HepG2 (cell line): Measurements from ENCODE around the gene CAMKK1. TPM values are rescaled to one million over a fixed set of nuclear protein-coding genes. Genes with fewer than 3 reads are reported as not detected.

Experiments
- ADNP ChIP-seq: sonication (generic); formaldehyde crosslinking; IDR thresholded peaks from 2 replicates; pipeline ENCODE4 v1.4.0; 2020; ENCODE audit warnings: missing genetic modification reagents
- BHLHE40 ChIP-seq: IDR thresholded peaks from 2 replicates; pipeline ENCODE4 v1.6.1; 2011; ENCODE audit warnings: low read length, improper control_type of control experiment
- CCDC6 ChIP-seq: sonication (generic); formaldehyde crosslinking; IDR thresholded peaks from 2 replicates; pipeline ENCODE4 v1.8.1; 2022; ENCODE audit warnings: mild to moderate bottlenecking, missing genetic modification reagents, moderate library complexity
- ELF1 ChIP-seq: sonication (generic); formaldehyde crosslinking; IDR thresholded peaks from 2 replicates; pipeline ENCODE4 v1.4.0; 2020; ENCODE audit warnings: missing genetic modification reagents
- FOXP4 ChIP-seq: sonication (generic); formaldehyde crosslinking; IDR thresholded peaks from 2 replicates; pipeline ENCODE4 v1.4.0; 2020; ENCODE audit warnings: missing genetic modification reagents
- HNRNPUL1 ChIP-seq: fragments of 200-400 bp; formaldehyde crosslinking; IDR thresholded peaks from 2 replicates; pipeline ENCODE4 v1.6.1; 2017; ENCODE audit warnings: low read depth, mild to moderate bottlenecking, low read length, moderate library complexity
- JUND ChIP-seq: sonication (generic); formaldehyde crosslinking; IDR thresholded peaks from 2 replicates; pipeline ENCODE4 v1.8.0; 2022; ENCODE audit warnings: mild to moderate bottlenecking, missing genetic modification reagents
- KLF13 ChIP-seq: sonication (generic); formaldehyde crosslinking; IDR thresholded peaks from 2 replicates; pipeline ENCODE4 v1.4.0; 2020; ENCODE audit warnings: mild to moderate bottlenecking, missing genetic modification reagents
- NFIC ChIP-seq: IDR thresholded peaks from 2 replicates; pipeline ENCODE4 v1.6.1; 2012; ENCODE audit warnings: mild to moderate bottlenecking, low read length, inconsistent platforms
- NR2F2 ChIP-seq: IDR thresholded peaks from 2 replicates; pipeline ENCODE4 v1.6.1; 2012; ENCODE audit warnings: low read depth, inconsistent platforms, borderline replicate concordance
- NR2F6 ChIP-seq, 2 experiments: IDR thresholded peaks; 2 replicates each; pipeline ENCODE4 v1.6.1; 2016; ENCODE audit warnings: antibody characterized with exemption in 1 of 2, mild to moderate bottlenecking in 1 of 2
- SAP130 ChIP-seq: IDR thresholded peaks from 2 replicates; pipeline ENCODE4 v1.6.1; 2016; ENCODE audit warnings: low read depth
- SKIL ChIP-seq: sonication (generic); formaldehyde crosslinking; IDR thresholded peaks from 2 replicates; pipeline ENCODE4 v1.8.0; 2022; ENCODE audit warnings: missing genetic modification reagents, mild to moderate bottlenecking, moderate library complexity, borderline replicate concordance
- TAF1 ChIP-seq: sonication (generic); formaldehyde crosslinking; IDR thresholded peaks from 2 replicates; pipeline ENCODE4 v1.4.0; 2020; ENCODE audit warnings: missing genetic modification reagents
- ZBTB8A ChIP-seq: sonication (generic); formaldehyde crosslinking; IDR thresholded peaks from 2 replicates; pipeline ENCODE4 v1.4.0; 2020; ENCODE audit warnings: mild to moderate bottlenecking, low read depth, missing genetic modification reagents, borderline replicate concordance
- ZC3H13 ChIP-seq: sonication (generic); formaldehyde crosslinking; IDR thresholded peaks from 2 replicates; pipeline ENCODE4 v1.8.1; 2023; ENCODE audit warnings: mild to moderate bottlenecking, missing genetic modification reagents, moderate library complexity
- ZC3H4 ChIP-seq: sonication (generic); formaldehyde crosslinking; IDR thresholded peaks from 2 replicates; pipeline ENCODE4 v1.4.0; 2020; ENCODE audit warnings: missing genetic modification reagents, borderline replicate concordance
- ZNF337 ChIP-seq: sonication (generic); formaldehyde crosslinking; IDR thresholded peaks from 2 replicates; pipeline ENCODE4 v1.5.1; 2020; ENCODE audit warnings: missing genetic modification reagents, low read depth, mild to moderate bottlenecking, borderline replicate concordance
- ZNF484 ChIP-seq: sonication (generic); formaldehyde crosslinking; IDR thresholded peaks from 2 replicates; pipeline ENCODE4 v1.5.1; 2020; ENCODE audit warnings: mild to moderate bottlenecking, low read depth, missing genetic modification reagents, borderline replicate concordance
- ZNF629 ChIP-seq: sonication (generic); formaldehyde crosslinking; conservative IDR thresholded peaks from 2 replicates; pipeline ENCODE4 v1.5.0; 2020; ENCODE audit warnings: missing genetic modification reagents
- ZNF776 ChIP-seq: sonication (generic); formaldehyde crosslinking; IDR thresholded peaks from 2 replicates; pipeline ENCODE4 v1.4.0; 2020; ENCODE audit warnings: mild to moderate bottlenecking, missing genetic modification reagents
- polyA plus RNA-seq, 8 experiments: library from polyadenylated mRNA; depleted of rRNA in 3 of 8; stranded (reverse) in 7 of 8; unstranded in 1 of 8; fragments of >200 nt; fragmentation: Illumina TruSeq in 4 of 8; extraction: Trizol in 4 of 8; gene quantifications; 2 replicates each; pipeline versions ENCODE4 v1.2.1 to v1.2.3, GENCODE V29; 2011 to 2016; ENCODE audit warnings: low read depth in 4 of 8, missing spikeins in 1 of 8, mixed read lengths in 1 of 8; ENCODE audit not compliant: insufficient read depth in 1 of 8
- total RNA-seq, 5 experiments: library from RNA; depleted of rRNA; stranded (reverse); fragments of >200 nt; fragmentation: Illumina TruSeq; extraction: Trizol; gene quantifications; 2 replicates each; pipeline ENCODE4 v1.2.3, GENCODE V29; 2016; ENCODE audit warnings: low read depth in 1 of 5
- TF ChIP-seq, protein P1 (sequence below): sonication (generic); formaldehyde crosslinking; IDR thresholded peaks from 2 replicates; pipeline ENCODE4 v1.4.0; 2020; ENCODE audit warnings: low read depth, missing genetic modification reagents

Gene CAMKK1
- total and polyA plus RNA-seq, 2 of the 13 experiments (the other 11 are each of a cell fraction or from before 2014, with no cell fraction given): 1.5 to 1.6 TPM

GRCh38 chr17:3845621-3846436, 47.0 kb downstream of the CAMKK1 start, which contains the start of gene NCBP3 (continued):
- TF ChIP-seq, protein P1, sequence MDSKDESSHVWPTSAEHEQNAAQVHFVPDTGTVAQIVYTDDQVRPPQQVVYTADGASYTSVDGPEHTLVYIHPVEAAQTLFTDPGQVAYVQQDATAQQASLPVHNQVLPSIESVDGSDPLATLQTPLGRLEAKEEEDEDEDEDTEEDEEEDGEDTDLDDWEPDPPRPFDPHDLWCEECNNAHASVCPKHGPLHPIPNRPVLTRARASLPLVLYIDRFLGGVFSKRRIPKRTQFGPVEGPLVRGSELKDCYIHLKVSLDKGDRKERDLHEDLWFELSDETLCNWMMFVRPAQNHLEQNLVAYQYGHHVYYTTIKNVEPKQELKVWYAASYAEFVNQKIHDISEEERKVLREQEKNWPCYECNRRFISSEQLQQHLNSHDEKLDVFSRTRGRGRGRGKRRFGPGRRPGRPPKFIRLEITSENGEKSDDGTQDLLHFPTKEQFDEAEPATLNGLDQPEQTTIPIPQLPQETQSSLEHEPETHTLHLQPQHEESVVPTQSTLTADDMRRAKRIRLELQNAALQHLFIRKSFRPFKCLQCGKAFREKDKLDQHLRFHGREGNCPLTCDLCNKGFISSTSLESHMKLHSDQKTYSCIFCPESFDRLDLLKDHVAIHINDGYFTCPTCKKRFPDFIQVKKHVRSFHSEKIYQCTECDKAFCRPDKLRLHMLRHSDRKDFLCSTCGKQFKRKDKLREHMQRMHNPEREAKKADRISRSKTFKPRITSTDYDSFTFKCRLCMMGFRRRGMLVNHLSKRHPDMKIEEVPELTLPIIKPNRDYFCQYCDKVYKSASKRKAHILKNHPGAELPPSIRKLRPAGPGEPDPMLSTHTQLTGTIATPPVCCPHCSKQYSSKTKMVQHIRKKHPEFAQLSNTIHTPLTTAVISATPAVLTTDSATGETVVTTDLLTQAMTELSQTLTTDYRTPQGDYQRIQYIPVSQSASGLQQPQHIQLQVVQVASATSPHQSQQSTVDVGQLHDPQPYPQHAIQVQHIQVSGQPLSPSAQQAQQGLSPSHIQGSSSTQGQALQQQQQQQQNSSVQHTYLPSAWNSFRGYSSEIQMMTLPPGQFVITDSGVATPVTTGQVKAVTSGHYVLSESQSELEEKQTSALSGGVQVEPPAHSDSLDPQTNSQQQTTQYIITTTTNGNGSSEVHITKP (CRISPR knock-in tag): no peak
- TF ChIP-seq ZNF629 (CRISPR knock-in tag) (0 out of 2 replicates have a peak, but pooled peaks have one; percentile 7), ZNF337 (CRISPR knock-in tag) (peak; percentile 68; the same call in 1 of the 2 replicates), TAF1 (CRISPR knock-in tag) (peak; percentile 87), ZC3H4 (CRISPR knock-in tag) (no peak), JUND (CRISPR knock-in tag) (no peak), SAP130 (peak; percentile 90), ZNF776 (CRISPR knock-in tag) (peak; percentile 52; the same call in 1 of the 2 replicates), SKIL (CRISPR knock-in tag) (peak; percentile 43; the same call in 1 of the 2 replicates), ADNP (CRISPR knock-in tag) (no peak), NR2F6 (IDR thresholded peaks at IDR 0.05) (no peak), NR2F6 (CRISPR knock-in tag; IDR thresholded peaks at IDR 0.05) (0 out of 2 replicates have a peak, but pooled peaks have one; percentile 31), KLF13 (CRISPR knock-in tag) (no peak), HNRNPUL1 (peak; percentile 83; the same call in 1 of the 2 replicates), ZNF484 (CRISPR knock-in tag) (no peak), ELF1 (peak; percentile 35; the same call in 1 of the 2 replicates), ZC3H13 (CRISPR knock-in tag) (peak; percentile 85), BHLHE40 (no peak), NFIC (no peak), FOXP4 (0 out of 2 replicates have a peak, but pooled peaks have one; percentile 18), CCDC6 (peak; percentile 81), NR2F2 (peak; percentile 28; the same call in 1 of the 2 replicates), ZBTB8A (CRISPR knock-in tag) (0 out of 2 replicates have a peak, but pooled peaks have one; percentile 48)
